Adrenal gland (tissue), 5 donors: ENCODE results near the gene CAMK1G.

Source experiments
- POLR2A ChIP-seq, 2 donors: fragments of 450-650 bp; IDR thresholded peaks; one replicate each; pipeline ENCODE4 v1.6.1; 2017; ENCODE audit warnings: antibody characterized with exemption in 2 of 2, mild to moderate bottlenecking in 2 of 2, moderate library complexity in 1 of 2
- TF ChIP-seq, protein P1 (sequence below), 6 experiments: fragments of 450-650 bp in 4 of 6; fragments of 200-600 bp in 2 of 6; sonication (generic) in 1 of 6; IDR thresholded peaks; 1 replicate in 5 of 6; 2 replicates in 1 of 6; pipeline versions ENCODE4 v1.5.1 to v1.8.0; 2016 to 2021; ENCODE audit warnings: antibody characterized with exemption in 6 of 6, mild to moderate bottlenecking in 2 of 6, moderate library complexity in 1 of 6
- donor health status: DM: no; HTN: no; CAD: no.

DNA sequence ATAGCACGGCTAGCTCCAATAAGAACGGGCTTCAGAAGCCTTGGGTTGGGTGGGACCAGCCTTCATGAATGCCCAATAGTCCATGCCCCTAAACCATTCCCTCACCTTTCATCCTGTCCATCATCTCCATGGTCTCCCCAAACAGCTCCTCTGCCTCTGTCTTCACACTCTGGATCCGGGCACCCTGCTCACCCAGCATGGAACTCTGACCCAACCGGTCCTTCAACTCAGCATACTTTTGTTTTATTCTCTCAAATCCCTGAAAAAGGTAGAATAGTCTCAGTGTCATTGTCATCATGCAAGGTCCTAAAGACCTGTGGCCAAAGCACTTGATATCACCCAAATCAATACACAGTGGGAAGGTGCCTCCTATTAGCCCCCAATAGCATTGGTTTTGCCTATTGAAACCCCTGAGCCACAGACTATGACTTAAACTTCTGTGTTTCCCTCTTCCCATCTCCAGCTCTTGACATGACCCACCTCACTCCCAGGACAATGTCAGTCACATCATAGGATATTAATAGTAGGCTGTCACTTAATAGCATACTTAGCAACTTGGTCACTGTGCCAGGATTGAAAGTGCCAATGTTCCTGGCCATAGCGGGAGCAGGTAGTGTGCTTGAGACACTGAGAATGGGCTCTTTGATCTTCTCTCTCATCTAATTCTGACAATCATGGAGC lies 33.0 kb downstream of the CAMK1G start:
- TF ChIP-seq POLR2A (IDR thresholded peaks at IDR 0.05) = no peak
- TF ChIP-seq, protein P1, sequence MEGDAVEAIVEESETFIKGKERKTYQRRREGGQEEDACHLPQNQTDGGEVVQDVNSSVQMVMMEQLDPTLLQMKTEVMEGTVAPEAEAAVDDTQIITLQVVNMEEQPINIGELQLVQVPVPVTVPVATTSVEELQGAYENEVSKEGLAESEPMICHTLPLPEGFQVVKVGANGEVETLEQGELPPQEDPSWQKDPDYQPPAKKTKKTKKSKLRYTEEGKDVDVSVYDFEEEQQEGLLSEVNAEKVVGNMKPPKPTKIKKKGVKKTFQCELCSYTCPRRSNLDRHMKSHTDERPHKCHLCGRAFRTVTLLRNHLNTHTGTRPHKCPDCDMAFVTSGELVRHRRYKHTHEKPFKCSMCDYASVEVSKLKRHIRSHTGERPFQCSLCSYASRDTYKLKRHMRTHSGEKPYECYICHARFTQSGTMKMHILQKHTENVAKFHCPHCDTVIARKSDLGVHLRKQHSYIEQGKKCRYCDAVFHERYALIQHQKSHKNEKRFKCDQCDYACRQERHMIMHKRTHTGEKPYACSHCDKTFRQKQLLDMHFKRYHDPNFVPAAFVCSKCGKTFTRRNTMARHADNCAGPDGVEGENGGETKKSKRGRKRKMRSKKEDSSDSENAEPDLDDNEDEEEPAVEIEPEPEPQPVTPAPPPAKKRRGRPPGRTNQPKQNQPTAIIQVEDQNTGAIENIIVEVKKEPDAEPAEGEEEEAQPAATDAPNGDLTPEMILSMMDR (IDR thresholded peaks at IDR 0.05) = no peak
